Thoracic aorta (tissue), 2 donors: ENCODE results near the gene FAM9C. TPM values are rescaled to one million over a fixed set of nuclear protein-coding genes. Genes with fewer than 3 reads are reported as not detected.
"Not testable (repeated sequence)": the region's sequence is repeated elsewhere in the genome, so short reads cannot be mapped to it uniquely, and the experiment has no call there.

Experiments
- ATAC-seq: fragments of 150-250 bp; one replicate; pipeline ENCODE4 v1.8.0; 2017; ENCODE audit warnings: low read depth; ENCODE audit not compliant: insufficient number of reproducible peaks, low FRiP score
- DNase-seq: peaks from one replicate; pipeline ENCODE4 v3.0.0-alpha.2; 2020; ENCODE audit warnings: low spot score
- H3K27ac ChIP-seq, 2 donors: fragments of 200-600 bp; sonication (generic); 1 replicate in 1 of 2; 2 replicates in 1 of 2; pipeline ENCODE4 v1.5.1; 2016; ENCODE audit warnings: mild to moderate bottlenecking in 2 of 2, moderate library complexity in 2 of 2
- H3K27me3 ChIP-seq: fragments of 200-600 bp; sonication (generic); replicated peaks from 2 replicates; pipeline ENCODE4 v1.6.0; 2016; ENCODE audit warnings: mild to moderate bottlenecking; ENCODE audit not compliant: insufficient read depth
- H3K36me3 ChIP-seq: fragments of 200-600 bp; sonication (generic); one replicate; pipeline ENCODE4 v1.5.1; 2016
- H3K4me1 ChIP-seq, 2 donors: fragments of 200-600 bp; sonication (generic); 1 replicate in 1 of 2; 2 replicates in 1 of 2; pipeline versions ENCODE4 v1.5.1 to v1.6.0; 2016; ENCODE audit warnings: low read depth in 2 of 2, mild to moderate bottlenecking in 1 of 2; ENCODE audit not compliant: control insufficient read depth in 1 of 2
- H3K4me3 ChIP-seq: fragments of 200-600 bp; sonication (generic); 2 replicates; pipeline ENCODE4 v1.5.1; 2016; ENCODE audit warnings: mild to moderate bottlenecking
- H3K9me3 ChIP-seq: fragments of 200-600 bp; sonication (generic); 2 replicates; pipeline ENCODE4 v1.5.1; 2016
- CTCF ChIP-seq: fragments of 200-600 bp; sonication (generic); IDR thresholded peaks from one replicate; pipeline ENCODE4 v1.5.1; 2019; ENCODE audit warnings: antibody characterized with exemption
- total RNA-seq, 2 donors: library from RNA; depleted of rRNA; stranded (reverse); fragments of >200 nt; gene quantifications; one replicate each; pipeline versions ENCODE4 v1.1.0 to v1.2.3, GENCODE V29; 2016

Gene FAM9C
- total RNA-seq, 2 donors from 2014 or later, result not detected

GRCh38 chrX:13022926-13023325 is 21.5 kb downstream of the FAM9C start:
- Histone ChIP-seq H3K36me3 (no peaks in the 10 kb centered on the region), H3K4me3 (no peak overlapping the region), H3K27ac (no peak overlapping the region), H3K4me1 (no peaks in the 10 kb centered on the region), H3K27me3 (no peaks in the 10 kb centered on the region), H3K9me3 (no peaks in the 10 kb centered on the region)
- ATAC-seq (no peak), DNase-seq (no peak)
- TF ChIP-seq CTCF, result no peak

GRCh38 chrX:13016731-13017130 is 27.7 kb downstream of the FAM9C start:
- H3K36me3 ChIP-seq, H3K27me3 ChIP-seq, ATAC-seq, H3K27ac ChIP-seq, H3K4me3 ChIP-seq, H3K4me1 ChIP-seq, DNase-seq, H3K9me3 ChIP-seq: not testable (repeated sequence)

GRCh38 chrX:13015536-13016236 is 28.7 kb downstream of the FAM9C start:
- H3K27me3 ChIP-seq, result no peaks in the 10 kb centered on the region
- DNase-seq, result no peak
- ATAC-seq, result no peak

GRCh38 chrX:13014111-13015096 is 30.0 kb downstream of the FAM9C start:
- no peaks in the 10 kb centered on the region for H3K27me3 ChIP-seq
- no peaks in the 10 kb centered on the region for H3K36me3 ChIP-seq
- no peaks in the 10 kb centered on the region for H3K9me3 ChIP-seq
- no peak overlapping the region for H3K27ac ChIP-seq
- no peak overlapping the region for H3K4me3 ChIP-seq
- no peak for TF ChIP-seq CTCF
- DNase-seq, result no peak
- ATAC-seq, result no peak
- H3K4me1 ChIP-seq, result peaks cover 0 to 9% of the 10 kb centered on the region in 2 donors

More at GRCh38 chrX:13015536-13016236, 28.7 kb downstream of the FAM9C start:
- TF ChIP-seq CTCF, result no peak
- H3K9me3 ChIP-seq, result no peaks in the 10 kb centered on the region
- H3K27ac ChIP-seq, result no peak overlapping the region
- H3K4me1 ChIP-seq, result no peaks in the 10 kb centered on the region
- no peak overlapping the region for H3K4me3 ChIP-seq
- no peaks in the 10 kb centered on the region for H3K36me3 ChIP-seq

GRCh38 chrX:13013363-13014110 is 30.9 kb downstream of the FAM9C start:
- no peaks in the 10 kb centered on the region for H3K9me3 ChIP-seq
- DNase-seq (no peak), ATAC-seq (no peak)
- TF ChIP-seq CTCF, result no peak
- no peaks in the 10 kb centered on the region for H3K27me3 ChIP-seq
- H3K4me1 ChIP-seq, result peaks cover 3 to 17% of the 10 kb centered on the region in 2 donors
- no peak overlapping the region for H3K27ac ChIP-seq
- H3K4me3 ChIP-seq, result no peak overlapping the region
- H3K36me3 ChIP-seq, result no peaks in the 10 kb centered on the region
